GM12872 (cell line): ENCODE results near the gene FOXP4.

Experiments used
- TF ChIP-seq, protein P1 (sequence below): IDR thresholded peaks from 3 replicates; pipeline ENCODE4 v1.5.1; 2011; ENCODE audit warnings: low read depth, mild to moderate bottlenecking, low read length, moderate library complexity; ENCODE audit not compliant: insufficient read depth

FOXP4 gene

DNA sequence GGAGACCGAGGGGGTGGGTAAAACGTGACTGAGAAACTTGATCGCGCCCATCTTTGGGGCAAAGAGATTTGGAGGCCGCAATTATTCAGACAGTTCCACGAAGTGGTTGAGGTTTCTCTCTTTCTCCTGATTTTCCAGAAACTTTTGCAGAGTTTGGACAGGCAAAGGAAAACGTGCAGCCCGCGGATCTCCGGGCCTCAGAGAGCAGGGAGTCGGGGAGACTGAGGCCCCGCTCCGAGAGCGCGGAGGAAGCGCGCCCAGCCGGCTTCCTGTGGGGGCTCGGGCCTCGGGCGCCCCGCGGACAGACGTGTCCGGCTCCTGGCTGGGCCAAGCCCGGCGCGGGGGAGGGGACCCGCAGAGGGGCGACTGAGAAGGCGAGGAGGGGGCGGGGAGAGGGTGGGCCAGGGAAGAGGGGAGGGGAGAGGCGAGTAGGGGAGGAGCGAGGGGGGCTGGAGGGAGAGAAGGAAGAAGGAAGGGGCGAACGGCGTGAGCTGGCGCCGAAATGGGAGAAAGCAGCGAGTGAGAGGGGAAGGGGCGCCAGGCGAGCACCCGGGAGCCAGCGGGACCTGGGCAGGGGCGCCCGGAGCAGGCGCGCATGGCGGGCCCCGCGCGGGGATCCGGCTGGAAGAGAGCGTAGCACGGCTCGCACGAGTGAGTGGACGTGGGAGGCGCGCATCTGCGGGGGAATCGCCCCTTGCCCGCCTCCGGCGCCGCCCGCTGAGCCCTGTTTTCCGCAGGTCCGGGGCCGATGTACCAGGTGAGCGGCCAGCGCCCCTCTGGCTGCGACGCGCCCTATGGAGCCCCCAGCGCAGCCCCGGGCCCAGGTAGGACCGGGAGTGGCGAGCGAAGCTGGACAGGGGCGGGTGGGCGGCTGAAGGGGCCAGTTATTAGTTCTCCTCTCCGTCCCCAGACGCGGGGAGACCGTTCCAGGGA is 92.1 kb downstream of the FOXP4 start, which contains the start of gene MDFI:
MDFI (plus strand) TSS at position 467 of the 933 bp plus-strand sequence; CDS start at position 749, 282 bp downstream.
- TF ChIP-seq, protein P1, sequence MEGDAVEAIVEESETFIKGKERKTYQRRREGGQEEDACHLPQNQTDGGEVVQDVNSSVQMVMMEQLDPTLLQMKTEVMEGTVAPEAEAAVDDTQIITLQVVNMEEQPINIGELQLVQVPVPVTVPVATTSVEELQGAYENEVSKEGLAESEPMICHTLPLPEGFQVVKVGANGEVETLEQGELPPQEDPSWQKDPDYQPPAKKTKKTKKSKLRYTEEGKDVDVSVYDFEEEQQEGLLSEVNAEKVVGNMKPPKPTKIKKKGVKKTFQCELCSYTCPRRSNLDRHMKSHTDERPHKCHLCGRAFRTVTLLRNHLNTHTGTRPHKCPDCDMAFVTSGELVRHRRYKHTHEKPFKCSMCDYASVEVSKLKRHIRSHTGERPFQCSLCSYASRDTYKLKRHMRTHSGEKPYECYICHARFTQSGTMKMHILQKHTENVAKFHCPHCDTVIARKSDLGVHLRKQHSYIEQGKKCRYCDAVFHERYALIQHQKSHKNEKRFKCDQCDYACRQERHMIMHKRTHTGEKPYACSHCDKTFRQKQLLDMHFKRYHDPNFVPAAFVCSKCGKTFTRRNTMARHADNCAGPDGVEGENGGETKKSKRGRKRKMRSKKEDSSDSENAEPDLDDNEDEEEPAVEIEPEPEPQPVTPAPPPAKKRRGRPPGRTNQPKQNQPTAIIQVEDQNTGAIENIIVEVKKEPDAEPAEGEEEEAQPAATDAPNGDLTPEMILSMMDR: no peak

DNA sequence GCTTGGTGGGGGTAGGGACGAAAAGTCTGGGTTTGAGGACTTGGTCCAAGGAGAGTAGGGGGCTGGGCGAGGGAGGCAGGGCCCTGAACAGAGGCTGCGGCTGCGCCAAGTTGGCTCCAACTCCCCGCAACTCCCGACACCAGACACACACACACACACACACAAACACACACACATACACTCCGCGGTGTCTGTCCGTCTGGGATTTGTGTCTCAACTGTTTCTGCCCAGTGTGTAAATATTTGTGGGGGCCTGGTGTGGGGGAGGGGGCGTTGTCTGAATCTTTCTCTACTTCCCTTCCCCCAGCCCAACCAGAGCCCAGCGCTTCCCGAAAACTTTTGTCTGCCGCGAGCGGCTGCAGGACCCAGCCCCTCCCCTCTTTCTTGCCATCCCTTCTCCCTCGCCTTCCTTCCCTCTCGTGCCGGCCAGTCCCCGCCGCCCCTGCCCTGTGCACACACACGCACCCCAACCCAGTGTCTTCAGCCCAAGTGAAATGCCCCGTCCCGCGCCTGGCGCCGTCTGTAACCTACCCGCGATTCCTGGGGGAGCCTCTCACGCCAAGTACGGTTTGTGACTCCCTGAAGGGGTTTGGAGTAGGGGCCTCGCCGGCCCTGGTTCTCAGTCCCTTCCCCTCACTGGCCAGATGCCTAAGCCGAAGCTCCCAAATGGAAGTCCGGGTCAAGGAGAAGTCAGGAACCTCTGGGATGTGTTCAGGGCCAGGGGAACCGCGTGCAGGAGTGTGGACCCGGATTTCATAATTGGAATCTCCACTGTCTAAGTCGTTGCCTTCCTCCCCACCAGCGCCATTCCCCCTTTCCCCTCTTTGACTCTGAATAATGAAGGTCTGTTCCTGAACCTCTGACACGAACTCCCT is 93.0 kb downstream of the FOXP4 start:
- TF ChIP-seq, protein P1: no peak

DNA sequence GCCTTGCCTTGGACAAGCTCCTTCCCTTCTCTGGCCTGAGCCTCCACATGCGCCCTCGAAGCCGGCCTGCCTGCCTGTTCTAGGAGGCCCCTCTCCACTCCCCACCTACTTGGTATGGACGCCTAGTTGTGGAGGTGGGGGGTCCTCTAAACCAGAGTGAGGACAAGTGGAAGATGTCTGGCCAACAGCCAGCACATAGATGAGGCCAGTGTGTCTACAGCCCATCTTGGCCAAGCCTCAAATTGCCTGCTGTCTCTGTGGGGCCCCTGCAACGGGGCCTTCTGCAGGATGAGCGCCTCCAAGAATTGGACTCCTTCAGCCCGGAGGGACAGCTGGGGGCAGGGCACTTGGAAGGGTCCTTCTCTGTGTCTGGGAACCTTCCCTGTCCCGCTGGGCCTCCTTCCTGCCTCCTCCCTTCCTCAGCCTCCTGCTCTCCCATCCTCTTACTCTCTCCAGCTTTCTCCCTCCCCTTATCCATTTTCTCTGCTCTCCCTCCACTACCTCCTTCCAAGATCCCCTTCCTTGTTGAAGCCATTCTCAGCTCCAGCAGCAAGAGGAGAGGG is 93.7 kb downstream of the FOXP4 start:
- TF ChIP-seq, protein P1: no peak

DNA sequence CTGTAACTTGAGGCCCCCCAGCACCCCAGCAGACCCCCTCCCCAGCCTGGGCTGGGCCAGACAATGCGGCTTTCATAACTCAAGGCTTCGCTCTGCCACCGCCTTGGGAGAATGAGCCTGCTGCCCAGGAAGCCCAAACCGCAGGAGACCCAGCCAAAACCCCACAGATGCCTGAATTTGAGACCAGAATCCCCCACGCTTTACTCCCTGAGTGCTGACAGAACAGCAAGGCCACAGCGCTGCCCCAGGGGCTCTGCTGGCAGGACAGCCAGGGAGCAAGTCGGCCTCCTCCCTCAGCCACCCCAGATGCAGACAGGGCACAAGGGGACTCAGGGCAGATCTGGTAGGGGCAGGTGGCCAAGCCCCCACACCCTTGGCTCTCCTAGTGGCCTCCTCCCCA is 94.2 kb downstream of the FOXP4 start:
- TF ChIP-seq, protein P1: no peak

DNA sequence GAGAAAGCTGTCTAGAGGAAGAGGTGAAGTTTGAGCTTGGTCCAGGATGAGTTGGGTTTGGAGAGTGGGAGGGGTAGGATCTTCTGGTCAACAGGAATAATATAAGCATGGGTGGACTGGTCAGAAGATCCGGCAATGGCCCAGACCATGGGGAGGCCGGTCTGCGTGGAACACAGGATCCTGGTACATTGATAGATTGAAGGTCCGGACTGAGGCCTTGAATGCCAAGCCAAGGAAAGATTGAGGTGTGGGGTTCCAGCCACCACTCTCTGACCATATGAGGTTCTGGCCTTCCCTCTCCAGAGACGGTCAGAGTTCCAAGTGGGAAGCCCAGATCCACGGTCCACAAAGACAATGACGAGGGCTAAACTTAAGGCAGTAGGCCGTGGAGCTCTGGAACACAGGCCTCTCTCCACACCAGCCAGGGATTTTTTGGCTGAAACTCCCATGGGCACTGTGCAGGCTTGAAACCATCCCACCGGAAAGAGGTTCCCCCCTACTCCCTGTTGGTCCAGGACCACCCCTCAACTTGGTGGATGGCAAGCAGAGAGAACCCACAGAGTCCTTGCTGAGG is 95.3 kb downstream of the FOXP4 start:
- TF ChIP-seq, protein P1: no peak

DNA sequence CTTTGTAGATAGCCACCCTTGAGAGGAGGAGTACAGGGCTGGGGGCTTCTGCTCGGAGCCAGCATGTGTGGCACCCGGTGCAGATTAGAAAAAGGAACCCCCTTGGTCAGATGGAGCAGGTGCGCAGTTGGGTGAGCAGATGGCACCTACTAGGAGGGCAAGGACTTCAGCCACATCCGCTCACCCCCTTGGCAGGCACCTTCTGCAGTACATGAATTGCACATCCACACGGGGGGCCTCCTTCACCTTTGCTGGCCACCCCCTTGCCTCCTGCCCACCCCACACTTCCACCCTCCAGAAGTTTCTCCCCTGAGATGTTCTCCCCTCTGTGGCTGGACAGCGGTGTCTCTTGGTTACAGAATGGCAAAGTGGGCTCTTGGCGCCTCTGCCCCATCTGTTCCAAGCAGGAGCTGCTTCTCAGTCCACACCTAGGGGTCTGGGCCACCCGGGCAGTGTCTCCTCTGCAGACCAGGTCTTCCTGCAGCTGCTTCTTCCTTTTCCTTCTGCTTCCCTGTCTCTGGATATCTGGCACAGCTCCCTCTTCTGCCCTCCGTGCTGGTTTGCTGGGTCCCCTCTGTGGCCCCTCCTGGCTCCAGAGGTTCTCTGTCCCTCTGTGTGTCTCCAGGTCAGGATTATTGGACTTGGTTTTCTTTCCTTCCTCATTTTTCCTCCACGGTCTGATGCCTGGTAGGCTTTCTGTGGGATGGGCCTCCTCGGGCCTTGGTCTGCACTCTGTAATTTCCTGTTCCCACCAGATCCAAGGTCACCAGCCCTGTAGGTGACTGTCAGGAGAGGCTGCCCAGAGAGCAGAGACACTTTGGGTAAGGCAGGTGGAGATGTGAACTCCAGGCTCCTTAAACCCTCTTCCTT is 96.1 kb downstream of the FOXP4 start:
- TF ChIP-seq, protein P1: no peak
